ENCODE results near the gene FAM117A.

Gene FAM117A

GRCh38 chr17:49695698-49696232 lies 68.2 kb downstream of the FAM117A start:
- Mint-ChIP-seq H3K27ac (peak overlapping the region; percentile 89), H3K4me1 (ENCODE audit: low read depth) (peaks cover 47% of the 10 kb centered on the region), H3K9me3 (no peaks in the 10 kb centered on the region), H3K4me3 (peak overlapping the region; percentile 42), H3K36me3 (ENCODE audit: low read depth) (peaks cover 11% of the 10 kb centered on the region), H3K27me3 (no peaks in the 10 kb centered on the region)

- Mint-ChIP-seq H3K27me3 (no peaks in the 10 kb centered on the region), H3K4me1 (ENCODE audit: low read depth) (peaks cover 52% of the 10 kb centered on the region), H3K36me3 (ENCODE audit: low read depth) (peaks cover 6% of the 10 kb centered on the region), H3K27ac (peak overlapping the region; percentile 89), H3K4me3 (peak overlapping the region; percentile 42), H3K9me3 (no peaks in the 10 kb centered on the region)
These were observed 68.9 kb downstream of the FAM117A start for GRCh38 chr17:49694847-49695697.

- Mint-ChIP-seq H3K36me3 (ENCODE audit: low read depth) (peaks cover 5% of the 10 kb centered on the region), H3K4me1 (ENCODE audit: low read depth) (peaks cover 63% of the 10 kb centered on the region), H3K27ac (no peak overlapping the region), H3K27me3 (no peaks in the 10 kb centered on the region), H3K9me3 (no peaks in the 10 kb centered on the region), H3K4me3 (no peak overlapping the region)
These were observed 71.2 kb downstream of the FAM117A start for GRCh38 chr17:49692751-49693150.

GRCh38 chr17:49691677-49692191 lies 72.2 kb downstream of the FAM117A start:
- peaks cover 70% of the 10 kb centered on the region for H3K4me1 Mint-ChIP-seq (ENCODE audit: low read depth)
- H3K4me3 Mint-ChIP-seq: no peak overlapping the region
- H3K36me3 Mint-ChIP-seq (ENCODE audit: low read depth): peaks cover 5% of the 10 kb centered on the region
- no peak overlapping the region for H3K27ac Mint-ChIP-seq
- H3K27me3 Mint-ChIP-seq: no peaks in the 10 kb centered on the region
- no peaks in the 10 kb centered on the region for H3K9me3 Mint-ChIP-seq

- H3K27ac Mint-ChIP-seq: no peak overlapping the region
- peaks cover 67% of the 10 kb centered on the region for H3K4me1 Mint-ChIP-seq (ENCODE audit: low read depth)
These were observed 72.8 kb downstream of the FAM117A start for GRCh38 chr17:49691086-49691676.

GRCh38 chr17:49690256-49690655 lies 73.7 kb downstream of the FAM117A start:
- peaks cover 5% of the 10 kb centered on the region for H3K36me3 Mint-ChIP-seq (ENCODE audit: low read depth)
- H3K4me1 Mint-ChIP-seq (ENCODE audit: low read depth): peaks cover 58% of the 10 kb centered on the region
- no peak overlapping the region for H3K4me3 Mint-ChIP-seq
- H3K27me3 Mint-ChIP-seq: no peaks in the 10 kb centered on the region
- H3K9me3 Mint-ChIP-seq: no peaks in the 10 kb centered on the region
- H3K27ac Mint-ChIP-seq: no peak overlapping the region

More at GRCh38 chr17:49691086-49691676, 72.8 kb downstream of the FAM117A start:
- Mint-ChIP-seq H3K9me3 (no peaks in the 10 kb centered on the region), H3K36me3 (ENCODE audit: low read depth) (peaks cover 5% of the 10 kb centered on the region), H3K27me3 (no peaks in the 10 kb centered on the region), H3K4me3 (no peak overlapping the region)

- H3K4me3 Mint-ChIP-seq: peak overlapping the region; percentile 25
- peaks cover 50% of the 10 kb centered on the region for H3K4me1 Mint-ChIP-seq (ENCODE audit: low read depth)
- peak overlapping the region; percentile 59 for H3K27ac Mint-ChIP-seq
- no peaks in the 10 kb centered on the region for H3K9me3 Mint-ChIP-seq
- H3K27me3 Mint-ChIP-seq: no peaks in the 10 kb centered on the region
- peaks cover 5% of the 10 kb centered on the region for H3K36me3 Mint-ChIP-seq (ENCODE audit: low read depth)
These were observed 75.1 kb downstream of the FAM117A start for GRCh38 chr17:49688848-49689247.

GRCh38 chr17:49687878-49688491 lies 75.9 kb downstream of the FAM117A start:
- Mint-ChIP-seq H3K4me1 (ENCODE audit: low read depth) (peaks cover 50% of the 10 kb centered on the region), H3K9me3 (no peaks in the 10 kb centered on the region), H3K4me3 (peak overlapping the region; percentile 67), H3K27me3 (no peaks in the 10 kb centered on the region), H3K36me3 (ENCODE audit: low read depth) (peaks cover 5% of the 10 kb centered on the region), H3K27ac (peak overlapping the region; percentile 98)

GRCh38 chr17:49681106-49681979 lies 82.6 kb downstream of the FAM117A start:
- peaks cover 13% of the 10 kb centered on the region for H3K4me1 Mint-ChIP-seq (ENCODE audit: low read depth)
- no peaks in the 10 kb centered on the region for H3K27me3 Mint-ChIP-seq
- H3K4me3 Mint-ChIP-seq: no peak overlapping the region

GRCh38 chr17:49680314-49680713 lies 83.6 kb downstream of the FAM117A start:
- Mint-ChIP-seq H3K27ac (no peak overlapping the region), H3K4me1 (ENCODE audit: low read depth) (peaks cover 23% of the 10 kb centered on the region), H3K36me3 (ENCODE audit: low read depth) (peaks cover 11% of the 10 kb centered on the region), H3K27me3 (no peaks in the 10 kb centered on the region), H3K4me3 (no peak overlapping the region), H3K9me3 (no peaks in the 10 kb centered on the region)

More at GRCh38 chr17:49681106-49681979, 82.6 kb downstream of the FAM117A start:
- Mint-ChIP-seq H3K27ac (no peak overlapping the region), H3K36me3 (ENCODE audit: low read depth) (peaks cover 4% of the 10 kb centered on the region), H3K9me3 (no peaks in the 10 kb centered on the region)

- Mint-ChIP-seq H3K27ac (peak within 1 kb of the TSS; percentile 95), H3K36me3 (ENCODE audit: low read depth) (peaks cover 28% of the 10 kb centered on the region), H3K4me1 (ENCODE audit: low read depth) (peaks cover 40% of the 10 kb centered on the region), H3K27me3 (no peaks in the 10 kb centered on the region), H3K4me3 (peak within 1 kb of the TSS; percentile 93), H3K9me3 (no peaks in the 10 kb centered on the region)
These were observed 85.7 kb downstream of the FAM117A start, which contains the start of gene SPOP for GRCh38 chr17:49677933-49678847. Gene SPOP, minus strand, starts transcription at chr17:49678097. Its CDS starts 55,287 bp downstream, at chr17:49622810.

GRCh38 chr17:49677134-49677932 lies 86.6 kb downstream of the FAM117A start:
- H3K9me3 Mint-ChIP-seq: no peaks in the 10 kb centered on the region
- H3K4me3 Mint-ChIP-seq: peak overlapping the region; percentile 93
- no peaks in the 10 kb centered on the region for H3K27me3 Mint-ChIP-seq
- H3K4me1 Mint-ChIP-seq (ENCODE audit: low read depth): peaks cover 46% of the 10 kb centered on the region
- peak overlapping the region; percentile 95 for H3K27ac Mint-ChIP-seq
- peaks cover 33% of the 10 kb centered on the region for H3K36me3 Mint-ChIP-seq (ENCODE audit: low read depth)
